Ishikawa (cell line): ENCODE results near the gene EIF2A.

Experiments
- CEBPB ChIP-seq: IDR thresholded peaks from 2 replicates; pipeline ENCODE4 v1.6.1; 2012
- CREB1 ChIP-seq: IDR thresholded peaks from 2 replicates; pipeline ENCODE4 v1.6.1; 2012; ENCODE audit warnings: low read depth
- EGR1 ChIP-seq: IDR thresholded peaks from 2 replicates; pipeline ENCODE4 v1.6.1; 2012
- EP300 ChIP-seq: IDR thresholded peaks from 2 replicates; pipeline ENCODE4 v1.6.1; 2012; ENCODE audit warnings: borderline replicate concordance
- FOXM1 ChIP-seq: IDR thresholded peaks from 2 replicates; pipeline ENCODE4 v1.6.1; 2012; ENCODE audit warnings: low read depth, borderline replicate concordance
- MAX ChIP-seq: IDR thresholded peaks from 2 replicates; pipeline ENCODE4 v1.6.1; 2012
- NFIC ChIP-seq: IDR thresholded peaks from 2 replicates; pipeline ENCODE4 v1.6.1; 2012
- RAD21 ChIP-seq: IDR thresholded peaks from 2 replicates; pipeline ENCODE4 v1.6.1; 2012; ENCODE audit warnings: low read depth
- REST ChIP-seq: IDR thresholded peaks from 2 replicates; pipeline ENCODE4 v1.6.1; 2012; ENCODE audit warnings: low read depth, mild to moderate bottlenecking
- TAF1 ChIP-seq: IDR thresholded peaks from 2 replicates; pipeline ENCODE4 v1.6.1; 2012; ENCODE audit warnings: low read depth, mild to moderate bottlenecking
- TCF12 ChIP-seq: IDR thresholded peaks from 2 replicates; pipeline ENCODE4 v1.6.1; 2012; ENCODE audit warnings: low read depth
- TEAD4 ChIP-seq: IDR thresholded peaks from 2 replicates; pipeline ENCODE4 v1.6.1; 2012
- USF1 ChIP-seq: IDR thresholded peaks from 2 replicates; pipeline ENCODE4 v1.6.1; 2012
- YY1 ChIP-seq: IDR thresholded peaks from 2 replicates; pipeline ENCODE4 v1.6.1; 2012; ENCODE audit warnings: low read depth
- ZBTB7A ChIP-seq: IDR thresholded peaks from 2 replicates; pipeline ENCODE4 v1.6.1; 2012; ENCODE audit warnings: low read depth

The EIF2A gene

GRCh38 chr3:150588027-150588830 is 41.6 kb downstream of the EIF2A start:
- TF ChIP-seq CREB1 (no peak), EP300 (no peak), TEAD4 (no peak), FOXM1 (no peak), RAD21 (no peak), TAF1 (no peak), NFIC (no peak), CEBPB (no peak), MAX (no peak), EGR1 (no peak), YY1 (no peak)

- TF ChIP-seq EGR1 (no peak), TAF1 (no peak), EP300 (no peak), CREB1 (no peak), CEBPB (no peak), MAX (no peak), ZBTB7A (no peak), FOXM1 (no peak), RAD21 (no peak), REST (no peak), TEAD4 (no peak), TCF12 (no peak), USF1 (no peak), NFIC (no peak), YY1 (no peak)
Measured at GRCh38 chr3:150589759-150590158, 43.2 kb downstream of the EIF2A start.

GRCh38 chr3:150594150-150594549 is 47.6 kb downstream of the EIF2A start:
- TF ChIP-seq NFIC (no peak), MAX (no peak), TCF12 (no peak), ZBTB7A (no peak), EP300 (no peak), YY1 (no peak), USF1 (no peak), FOXM1 (no peak), REST (no peak), CREB1 (no peak), TAF1 (no peak), RAD21 (no peak), CEBPB (no peak), TEAD4 (no peak), EGR1 (no peak)

- no peak for TF ChIP-seq TEAD4
- TF ChIP-seq ZBTB7A, result no peak
- no peak for TF ChIP-seq EP300
- TF ChIP-seq CEBPB, result no peak
- TF ChIP-seq TCF12, result no peak
- TF ChIP-seq CREB1, result no peak
- no peak for TF ChIP-seq FOXM1
- no peak for TF ChIP-seq MAX
- TF ChIP-seq TAF1, result no peak
- TF ChIP-seq NFIC, result no peak
- no peak for TF ChIP-seq RAD21
- TF ChIP-seq REST, result no peak
- no peak for TF ChIP-seq EGR1
Measured at GRCh38 chr3:150597646-150598045, 51.1 kb downstream of the EIF2A start.
